Fibroblast of mammary gland (primary cell): Measurements from ENCODE around the gene SLC9A2.

Experiments
- DNase-seq: peaks from one replicate; pipeline ENCODE4 v3.0.0-alpha.2; 2010; ENCODE audit warnings: low read depth
- H3K4me3 ChIP-seq: 2 replicates; pipeline ENCODE4 v1.5.1; 2011; ENCODE audit warnings: low read depth, mild to moderate bottlenecking, low read length, moderate library complexity; ENCODE audit not compliant: control insufficient read depth
- TF ChIP-seq, protein P1 (sequence below): conservative IDR thresholded peaks from 2 replicates; pipeline ENCODE4 v1.5.1; 2011; ENCODE audit warnings: low read depth, low read length, inconsistent platforms; ENCODE audit not compliant: control insufficient read depth, insufficient read depth

SLC9A2 gene

DNA sequence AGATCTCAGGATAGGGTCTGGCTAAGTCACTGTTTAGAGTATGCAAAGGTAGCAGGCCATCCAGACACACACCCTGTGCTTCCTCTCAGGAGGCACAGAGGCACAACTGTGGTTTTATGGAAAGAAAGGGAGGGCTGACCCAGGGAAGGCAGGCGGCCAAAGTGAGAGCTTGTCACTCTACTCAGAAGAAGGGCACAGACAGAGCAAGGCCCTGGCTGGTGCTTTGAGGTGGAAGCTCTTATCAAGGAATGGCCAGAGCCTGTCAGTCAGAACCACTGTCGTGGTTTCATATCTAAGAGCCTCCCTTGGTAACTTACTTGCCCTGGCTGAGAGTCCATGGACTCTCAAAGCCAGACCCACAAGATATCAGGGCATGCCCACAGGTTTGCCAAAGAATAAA lies 40.7 kb downstream of the SLC9A2 start:
- no peak overlapping the region for H3K4me3 ChIP-seq
- DNase-seq = no peak
- TF ChIP-seq, protein P1, sequence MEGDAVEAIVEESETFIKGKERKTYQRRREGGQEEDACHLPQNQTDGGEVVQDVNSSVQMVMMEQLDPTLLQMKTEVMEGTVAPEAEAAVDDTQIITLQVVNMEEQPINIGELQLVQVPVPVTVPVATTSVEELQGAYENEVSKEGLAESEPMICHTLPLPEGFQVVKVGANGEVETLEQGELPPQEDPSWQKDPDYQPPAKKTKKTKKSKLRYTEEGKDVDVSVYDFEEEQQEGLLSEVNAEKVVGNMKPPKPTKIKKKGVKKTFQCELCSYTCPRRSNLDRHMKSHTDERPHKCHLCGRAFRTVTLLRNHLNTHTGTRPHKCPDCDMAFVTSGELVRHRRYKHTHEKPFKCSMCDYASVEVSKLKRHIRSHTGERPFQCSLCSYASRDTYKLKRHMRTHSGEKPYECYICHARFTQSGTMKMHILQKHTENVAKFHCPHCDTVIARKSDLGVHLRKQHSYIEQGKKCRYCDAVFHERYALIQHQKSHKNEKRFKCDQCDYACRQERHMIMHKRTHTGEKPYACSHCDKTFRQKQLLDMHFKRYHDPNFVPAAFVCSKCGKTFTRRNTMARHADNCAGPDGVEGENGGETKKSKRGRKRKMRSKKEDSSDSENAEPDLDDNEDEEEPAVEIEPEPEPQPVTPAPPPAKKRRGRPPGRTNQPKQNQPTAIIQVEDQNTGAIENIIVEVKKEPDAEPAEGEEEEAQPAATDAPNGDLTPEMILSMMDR = no peak

DNA sequence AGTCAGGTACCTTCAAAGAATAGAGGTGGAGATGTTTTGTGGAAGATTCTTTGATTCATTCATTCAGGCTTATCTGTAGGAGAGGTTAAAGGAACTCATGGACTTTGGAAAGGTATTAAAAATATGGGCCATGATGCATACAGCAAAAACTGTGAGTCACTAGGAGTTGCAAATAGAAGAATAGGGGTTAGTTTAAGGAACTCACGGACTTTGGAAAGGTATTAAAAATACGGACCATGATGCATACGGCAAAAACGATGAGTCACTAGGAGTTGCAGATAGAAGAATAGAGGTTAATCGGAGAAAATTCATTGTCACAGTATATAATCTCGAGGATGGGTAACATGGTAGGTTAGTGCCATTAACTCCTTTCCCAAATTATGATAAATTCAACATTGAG lies 41.2 kb downstream of the SLC9A2 start:
- DNase-seq = no peak
- TF ChIP-seq, protein P1 = no peak
- H3K4me3 ChIP-seq = no peak overlapping the region

DNA sequence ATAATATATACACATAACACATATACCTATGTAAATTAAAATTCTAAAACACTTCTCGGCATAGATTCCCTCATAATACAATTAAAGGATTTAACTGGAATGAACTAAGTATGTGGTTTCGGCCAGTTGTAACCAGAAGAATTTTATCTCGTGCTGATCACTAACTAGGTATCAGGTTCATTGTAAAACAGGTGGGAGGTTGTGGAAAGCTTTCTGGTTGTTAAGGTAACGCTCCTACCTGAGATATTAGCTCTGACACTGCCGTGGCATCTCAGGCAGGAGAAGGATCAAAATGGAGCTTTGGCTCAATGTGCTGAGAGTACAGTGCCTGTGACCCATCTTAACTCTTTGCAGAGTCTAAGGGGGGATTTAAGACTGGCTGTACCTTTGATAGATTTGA lies 42.5 kb downstream of the SLC9A2 start:
- TF ChIP-seq, protein P1 = no peak
- H3K4me3 ChIP-seq = no peak overlapping the region
- DNase-seq = no peak

DNA sequence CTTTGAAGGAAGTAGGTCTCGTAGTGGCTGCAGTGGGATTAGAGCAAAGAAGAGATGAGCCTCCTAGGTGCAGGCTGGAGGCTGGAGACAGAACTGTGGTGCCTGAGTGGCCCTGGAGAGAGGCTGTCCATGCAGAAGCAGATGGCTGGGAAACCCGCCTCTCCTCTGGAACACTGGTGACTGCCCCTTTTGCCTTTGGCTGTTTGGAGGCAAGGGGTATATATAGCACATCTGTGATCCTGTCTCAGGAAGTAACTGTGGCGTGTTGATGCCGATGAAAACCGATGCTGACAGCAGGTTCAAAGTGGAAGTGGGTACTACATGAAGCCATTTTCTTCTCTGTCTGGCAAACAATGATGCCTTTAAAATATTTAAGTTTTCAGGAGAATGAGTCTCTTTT lies 43.5 kb downstream of the SLC9A2 start:
- DNase-seq = no peak
- H3K4me3 ChIP-seq = no peak overlapping the region
- TF ChIP-seq, protein P1 = no peak

DNA sequence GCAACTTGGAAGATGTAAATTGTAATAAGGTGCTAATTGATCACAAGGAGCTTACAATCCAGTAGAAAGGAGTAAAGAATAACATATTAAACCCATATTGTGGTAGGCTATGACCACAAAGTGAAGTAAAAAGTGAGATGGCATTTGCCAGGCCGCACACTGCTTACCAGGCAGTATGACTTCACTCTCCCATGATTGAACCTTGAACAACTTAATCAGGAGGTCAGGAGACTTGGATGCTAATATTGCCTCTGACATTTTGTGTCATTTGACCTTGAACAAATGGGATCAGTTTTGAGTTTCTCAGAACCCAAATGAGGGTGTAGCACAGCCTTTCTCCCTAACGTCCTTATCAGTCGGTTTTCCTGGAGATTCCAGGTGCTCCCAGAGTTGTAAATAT lies 44.0 kb downstream of the SLC9A2 start:
- no peak for DNase-seq
- TF ChIP-seq, protein P1 = no peak
- no peak overlapping the region for H3K4me3 ChIP-seq

DNA sequence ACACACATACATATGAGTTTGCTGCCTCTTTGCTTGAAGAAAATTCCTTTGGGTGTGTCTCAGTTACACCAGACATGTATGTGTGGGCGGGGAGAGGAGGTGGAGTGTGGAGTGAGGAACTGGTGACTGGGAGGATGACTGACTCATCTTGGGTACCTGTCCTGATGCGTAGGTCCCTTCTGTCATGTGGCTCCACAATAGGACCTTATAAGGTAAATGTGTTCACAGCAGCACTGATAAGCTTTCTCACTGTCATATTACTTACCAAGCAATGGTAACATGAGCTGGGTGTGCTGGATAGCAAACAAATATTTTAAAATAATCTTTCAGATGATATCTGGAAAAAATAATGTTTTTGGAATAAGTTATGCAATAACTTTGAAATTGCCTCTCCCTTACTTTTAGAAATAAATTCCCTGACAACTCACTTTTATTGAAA lies 45.1 kb downstream of the SLC9A2 start:
- no peak overlapping the region for H3K4me3 ChIP-seq
- TF ChIP-seq, protein P1 = no peak
- DNase-seq = peak; percentile 59

DNA sequence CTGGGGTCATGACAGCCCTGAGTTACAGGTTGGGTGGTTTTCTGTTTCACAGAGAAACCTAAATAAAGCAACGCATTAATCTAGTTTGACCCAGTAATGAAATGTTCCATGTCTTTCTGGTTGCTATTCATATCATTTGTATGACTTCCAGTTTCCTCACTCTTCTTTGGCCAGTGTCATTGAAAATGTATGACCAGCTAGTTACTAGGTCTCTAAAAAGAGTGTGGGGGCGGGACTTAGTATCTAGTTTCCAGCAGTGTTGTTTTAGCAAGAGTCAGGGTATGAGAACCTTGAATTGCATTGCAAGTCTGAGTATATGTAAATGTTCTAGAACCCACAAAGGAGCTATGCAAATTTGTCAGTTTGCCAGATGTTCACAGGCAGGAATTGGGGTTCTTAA lies 47.7 kb downstream of the SLC9A2 start:
- no peak for DNase-seq
- TF ChIP-seq, protein P1 = no peak
- no peak overlapping the region for H3K4me3 ChIP-seq
